Heart right ventricle (tissue), 16 donors: ENCODE data around the gene PAQR6. TPM values are rescaled to one million over a fixed set of nuclear protein-coding genes. Genes with fewer than 3 reads are reported as not detected.

Experiments
- ATAC-seq, 8 donors: fragments of 200-7000 bp; cut with Tn5 transposase; one replicate each; pipeline ENCODE4 v1.9.1; 2020; ENCODE audit warnings: mild to moderate bottlenecking in 8 of 8, moderate library complexity in 8 of 8, moderate number of reproducible peaks in 1 of 8
- DNase-seq, 2 donors: peaks; one replicate each; pipeline ENCODE4 v3.0.0-alpha.2; 2020
- H3K27ac ChIP-seq, 10 donors: fragments of 200-600 bp; sonication (generic) in 2 of 10; one replicate each; pipeline versions ENCODE4 v1.5.0 to v1.8.0; 2020 to 2022; ENCODE audit warnings: mild to moderate bottlenecking in 3 of 10
- H3K27me3 ChIP-seq, 7 donors: fragments of 200-600 bp; one replicate each; pipeline ENCODE4 v1.8.0; 2021 to 2022; ENCODE audit warnings: mild to moderate bottlenecking in 2 of 7
- H3K36me3 ChIP-seq, 9 donors: fragments of 200-600 bp; sonication (generic) in 1 of 9; one replicate each; pipeline versions ENCODE4 v1.5.0 to v1.8.0; 2020 to 2022; ENCODE audit warnings: mild to moderate bottlenecking in 2 of 9
- H3K4me1 ChIP-seq, 9 donors: fragments of 200-600 bp; sonication (generic) in 1 of 9; one replicate each; pipeline versions ENCODE4 v1.5.0 to v1.8.0; 2020 to 2022; ENCODE audit warnings: mild to moderate bottlenecking in 4 of 9
- H3K4me3 ChIP-seq, 10 donors: fragments of 200-600 bp; sonication (generic) in 2 of 10; one replicate each; pipeline versions ENCODE4 v1.5.0 to v1.8.0; 2020 to 2022; ENCODE audit warnings: mild to moderate bottlenecking in 7 of 10, moderate library complexity in 2 of 10
- H3K9me3 ChIP-seq, 11 donors: fragments of 200-600 bp in 10 of 11; sonication (generic) in 2 of 11; one replicate each; pipeline versions ENCODE4 v1.5.0 to v1.8.0; 2013 to 2022; ENCODE audit warnings: mild to moderate bottlenecking in 2 of 11, control low read depth in 1 of 11, moderate library complexity in 1 of 11
- CTCF ChIP-seq, 9 donors: fragments of 200-600 bp; sonication (generic) in 2 of 9; IDR thresholded peaks; one replicate each; pipeline versions ENCODE4 v1.5.0 to v1.8.0; 2021 to 2022; ENCODE audit warnings: antibody characterized with exemption in 9 of 9, mild to moderate bottlenecking in 5 of 9, moderate library complexity in 1 of 9
- WGBS, 2 donors: extraction: QIAGEN DNeasy Blood & Tissue Kit; methylation state at CpG; one replicate each; pipeline ENCODE4 v1.1.7; 2013; ENCODE audit warnings: inconsistent platforms in 1 of 2; 5-methylcytosine and 5-hydroxymethylcytosine counted together
- intact Hi-C, 10 donors: fragments of 100-400 bp; cut with DNase I; formaldehyde crosslinking; loops; one replicate each; pipeline versions ENCODE4 v1.11.1 to v1.14.2; 2022
- polyA plus RNA-seq, 2 donors: library from polyadenylated mRNA; stranded (reverse); fragments of 200-250 nt; gene quantifications; one replicate each; pipeline ENCODE4 v1.2.3, GENCODE V29; 2013
- total RNA-seq, 10 donors: library from RNA; stranded (reverse); fragmentation: NEBNext Ultra II Directional in 3 of 10; extraction: Animal tissue kit (Norgen Biotek cat#: 25700) in 3 of 10; gene quantifications; one replicate each; pipeline versions ENCODE4 v1.2.1 to v1.2.4, GENCODE V29; 2021 to 2023
- donor health status: Arrhythmogenic right ventricular cardiomyopathy.
- donor health status: ischemic (EF 13 %, LVEDD 7.1; RV severe dilation, severe dysfunction).
- donor health status: healthy with polysubstance abuse.
- donor health status: DM: no; HTN: yes; CAD: no.
- donor health status: DM: no; HTN: no; CAD: no.
- donor health status: ischemic (EF 25% LVEDD 6.9; RV normal size, moderate dysfunction).
- donor health status: ischemic (EF 25% LVEDD 5.7; RV mildly dilated, moderate dysfunction).
- donor health status: healthy.
- donor health status: DM: yes; HTN: yes; CAD: no.
- donor health status: Ischemic cardiomyopathy.
- donor health status: ischemic (EF 35%, LVEDD 5.7; RV mildly dilated, moderate dysfunction).
- donor health status: nonischemic (EF 11% LVEDD 7.7; RV severe dilation, severe dysfunction).
- donor health status: DM: yes; HTN: yes; CAD: no.
- donor health status: PGD.
- donor health status: ischemic (EF 29% LVEDD 5.4; RV normal size, mild dysfunction).
- donor health status: nonischemic (EF 23%, LVEDD 6.1; RV moderate dilation, normal function).

Gene PAQR6
- total and polyA plus RNA-seq, 12 donors, result 0.39 to 1.5 (median 0.77) TPM

GRCh38 chr1:156245451-156246232, 2.2 kb downstream of the PAQR6 start:
- WGBS, 2 donors, result 5 to 6% methylated on average over 68 to 69 of the region's 69 CpGs
- no peak for DNase-seq
- peak in 3 of 8 donors; percentile 2 to 15 (median 6) for ATAC-seq

GRCh38 chr1:156244712-156245111, 3.1 kb downstream of the PAQR6 start:
- no peaks in the 10 kb centered on the region for H3K9me3 ChIP-seq
- ATAC-seq (no peak), DNase-seq (no peak)
- intact Hi-C loops, result loop anchor here in 1 of 10 donors (5.0 kb wide), 1 partner anchor 33 kb away; no protein-coding TSS in a partner anchor
- H3K4me3 ChIP-seq, result no peak overlapping the region
- peaks cover 0 to 23% (median 8%) of the 10 kb centered on the region in 7 donors for H3K27me3 ChIP-seq
- peaks cover 18 to 32% (median 29%) of the 10 kb centered on the region in 9 donors for H3K4me1 ChIP-seq
- no peak overlapping the region for H3K27ac ChIP-seq
- 94% methylated on average over 17 of the region's 17 CpGs for WGBS, 2 donors
- TF ChIP-seq CTCF (IDR thresholded peaks at IDR 0.05), result no peak
- H3K36me3 ChIP-seq, result peaks cover 0 to 38% (median 4%) of the 10 kb centered on the region in 9 donors

More at GRCh38 chr1:156245451-156246232, 2.2 kb downstream of the PAQR6 start:
- Histone ChIP-seq H3K4me3 (peak overlapping the region in 9 of 10 donors; percentile 9 to 44 (median 36)), H3K9me3 (no peaks in the 10 kb centered on the region), H3K27me3 (peaks cover 0 to 23% (median 8%) of the 10 kb centered on the region in 7 donors), H3K4me1 (peaks cover 24 to 42% (median 34%) of the 10 kb centered on the region in 9 donors), H3K36me3 (peaks cover 0 to 38% (median 5%) of the 10 kb centered on the region in 9 donors), H3K27ac (no peak overlapping the region)
- no peak for TF ChIP-seq CTCF (IDR thresholded peaks at IDR 0.05)
- intact Hi-C loops, result no loop called here

- Histone ChIP-seq H3K4me1 (peaks cover 16 to 32% (median 29%) of the 10 kb centered on the region in 9 donors), H3K4me3 (no peak overlapping the region), H3K27ac (no peak overlapping the region), H3K27me3 (peaks cover 0 to 23% (median 8%) of the 10 kb centered on the region in 7 donors), H3K9me3 (no peaks in the 10 kb centered on the region), H3K36me3 (peaks cover 0 to 38% (median 7%) of the 10 kb centered on the region in 9 donors)
- no peak for TF ChIP-seq CTCF (IDR thresholded peaks at IDR 0.05)
- intact Hi-C loops, result loop anchor here in 1 of 10 donors (5.0 kb wide), 1 partner anchor 33 kb away; no protein-coding TSS in a partner anchor
- ATAC-seq (no peak), DNase-seq (no peak)
- WGBS, 2 donors, result 91 to 93% methylated on average over 2 of the region's 2 CpGs
Measured at GRCh38 chr1:156244126-156244525, 3.7 kb downstream of the PAQR6 start.

DNA sequence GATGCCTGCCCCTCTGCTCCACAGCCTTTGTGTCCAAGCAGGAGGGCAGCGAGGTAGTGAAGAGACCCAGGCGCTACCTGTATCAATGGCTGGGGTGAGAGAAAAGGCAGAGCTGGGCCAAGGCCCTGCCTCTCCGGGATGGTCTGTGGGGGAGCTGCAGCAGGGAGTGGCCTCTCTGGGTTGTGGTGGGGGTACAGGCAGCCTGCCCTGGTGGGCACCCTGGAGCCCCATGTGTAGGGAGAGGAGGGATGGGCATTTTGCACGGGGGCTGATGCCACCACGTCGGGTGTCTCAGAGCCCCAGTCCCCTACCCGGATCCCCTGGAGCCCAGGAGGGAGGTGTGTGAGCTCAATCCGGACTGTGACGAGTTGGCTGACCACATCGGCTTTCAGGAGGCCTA, 5.1 kb downstream of the PAQR6 start:
- 68 to 72% methylated on average over 10 of the region's 10 CpGs for WGBS, 2 donors
- Histone ChIP-seq H3K36me3 (peaks cover 0 to 49% (median 18%) of the 10 kb centered on the region in 9 donors), H3K9me3 (no peaks in the 10 kb centered on the region)

More for the DNA sequence above, 5.1 kb downstream of the PAQR6 start:
- no peak for ATAC-seq
- H3K4me1 ChIP-seq, result peaks cover 16 to 27% (median 25%) of the 10 kb centered on the region in 9 donors
- no peak for TF ChIP-seq CTCF (IDR thresholded peaks at IDR 0.05)
- intact Hi-C loops, result loop anchor here in 1 of 10 donors (5.0 kb wide), 1 partner anchor 35 kb away; no protein-coding TSS in a partner anchor
- no peak overlapping the region for H3K27ac ChIP-seq
- no peak for DNase-seq
- H3K27me3 ChIP-seq, result peaks cover 0 to 23% (median 8%) of the 10 kb centered on the region in 7 donors
- H3K4me3 ChIP-seq, result no peak overlapping the region
